Spleen (tissue), 11 donors: ENCODE measurements around the gene HCFC1. TPM values are rescaled to one million over a fixed set of nuclear protein-coding genes. Genes with fewer than 3 reads are reported as not detected.

Experiments
- DNase-seq: peaks from one replicate; pipeline ENCODE4 v3.0.0-alpha.2; 2020
- H3K27ac ChIP-seq, 8 donors: fragments of 200-600 bp; sonication (generic) in 7 of 8; 1 replicate in 4 of 8; 2 replicates in 4 of 8; pipeline versions ENCODE4 v1.5.0 to v1.8.0; 2016 to 2021; ENCODE audit warnings: inconsistent platforms in 4 of 8, mild to moderate bottlenecking in 4 of 8, moderate library complexity in 1 of 8
- H3K27me3 ChIP-seq, 7 donors: fragments of 200-600 bp; sonication (generic) in 6 of 7; replicated peaks in 1 of 7; 1 replicate in 4 of 7; 2 replicates in 3 of 7; pipeline versions ENCODE4 v1.5.0 to v1.8.0; 2016 to 2021; ENCODE audit warnings: inconsistent platforms in 3 of 7, mild to moderate bottlenecking in 1 of 7
- H3K36me3 ChIP-seq, 6 donors: fragments of 200-600 bp; sonication (generic) in 5 of 6; 1 replicate in 4 of 6; 2 replicates in 2 of 6; pipeline versions ENCODE4 v1.5.0 to v1.8.0; 2016 to 2021; ENCODE audit warnings: inconsistent platforms in 2 of 6
- H3K4me1 ChIP-seq, 6 donors: fragments of 200-600 bp; sonication (generic) in 5 of 6; 1 replicate in 3 of 6; 2 replicates in 3 of 6; pipeline versions ENCODE4 v1.5.0 to v1.8.0; 2016 to 2021; ENCODE audit warnings: inconsistent platforms in 3 of 6
- H3K4me3 ChIP-seq, 8 donors: fragments of 200-600 bp; sonication (generic) in 7 of 8; 1 replicate in 4 of 8; 2 replicates in 4 of 8; pipeline versions ENCODE4 v1.5.0 to v1.8.0; 2016 to 2021; ENCODE audit warnings: inconsistent platforms in 4 of 8, mild to moderate bottlenecking in 4 of 8, moderate library complexity in 2 of 8
- H3K9me3 ChIP-seq, 8 donors: fragments of 200-600 bp; sonication (generic) in 7 of 8; 1 replicate in 4 of 8; 2 replicates in 4 of 8; pipeline versions ENCODE4 v1.5.0 to v1.8.0; 2016 to 2021; ENCODE audit warnings: inconsistent platforms in 4 of 8
- CTCF ChIP-seq, 11 experiments: fragments of 200-600 bp in 7 of 11; fragments of 450-650 bp in 4 of 11; sonication (generic) in 4 of 11; IDR thresholded peaks in 8 of 11; conservative IDR thresholded peaks in 3 of 11; 1 replicate in 7 of 11; 2 replicates in 4 of 11; pipeline versions ENCODE4 v1.4.0 to v1.8.0; 2016 to 2021; ENCODE audit warnings: antibody characterized with exemption in 11 of 11, inconsistent platforms in 4 of 11, mild to moderate bottlenecking in 1 of 11
- POLR2A ChIP-seq, 3 donors: fragments of 450-650 bp; IDR thresholded peaks; one replicate each; pipeline ENCODE4 v1.5.1; 2017; ENCODE audit warnings: antibody characterized with exemption in 3 of 3, mild to moderate bottlenecking in 1 of 3
- POLR2AphosphoS5 ChIP-seq, 3 donors: sonication (generic); formaldehyde crosslinking; IDR thresholded peaks; one replicate each; pipeline ENCODE4 v1.5.1; 2017; ENCODE audit warnings: antibody characterized with exemption in 3 of 3
- WGBS, 5 donors: extraction: QIAGEN DNeasy Blood & Tissue Kit in 3 of 5; methylation state at CpG; one replicate each; pipeline versions ENCODE4 v1.1.5 to v1.1.7; 2013 to 2018; 5-methylcytosine and 5-hydroxymethylcytosine counted together
- intact Hi-C: fragments of 100-400 bp; cut with DNase I; formaldehyde crosslinking; loops from one replicate; pipeline ENCODE4 v1.15.0; 2023; ENCODE audit warnings: low total_unique reads
- polyA plus RNA-seq, 3 donors: library from polyadenylated mRNA; stranded (reverse); fragments of 200-250 nt; gene quantifications; one replicate each; pipeline ENCODE4 v1.2.1, GENCODE V29; 2013
- total RNA-seq, 7 donors: library from RNA; depleted of rRNA in 3 of 7; stranded (reverse); fragments of >200 nt in 3 of 7; fragmentation: NEBNext Ultra II Directional in 4 of 7; extraction: Animal tissue kit (Norgen Biotek cat#: 25700) in 4 of 7; gene quantifications; one replicate each; pipeline versions ENCODE4 v1.1.0 to v1.2.1, GENCODE V29; 2016 to 2021
- donor health status: healthy with polysubstance abuse.
- donor health status: DM: no; HTN: no; CAD: no; lungs with moderate emphysema.
- donor health status: DM: no; HTN: no; CAD: no.
- donor health status: Bipolar disorder and iron deficiency.
- donor health status: healthy.
- donor health status: DM: no; HTN: no; CAD: no.
- donor health status: DM: yes; HTN: yes; CAD: no.

The HCFC1 gene
- total and polyA plus RNA-seq, 10 donors = 9.5 to 86.5 (median 60.8) TPM

GRCh38 chrX:153968754-153969124 is 2.9 kb downstream of the HCFC1 start:
- Histone ChIP-seq H3K27ac (peak overlapping the region; percentile 65 to 100 (median 98)), H3K27me3 (no peaks in the 10 kb centered on the region), H3K36me3 (peaks cover 0 to 12% (median 7%) of the 10 kb centered on the region in 6 donors), H3K9me3 (no peaks in the 10 kb centered on the region), H3K4me3 (peak overlapping the region in 7 of 8 donors; percentile 43 to 97 (median 74)), H3K4me1 (peaks cover 25 to 70% (median 57%) of the 10 kb centered on the region in 6 donors)
- peak; percentile 79 for DNase-seq
- TF ChIP-seq POLR2AphosphoS5 (IDR thresholded peaks at IDR 0.05) = peak in 2 of 3 donors; percentile 48 to 59
- TF ChIP-seq CTCF (IDR thresholded peaks at IDR 0.05 in 8 of 11, conservative IDR thresholded peaks at IDR 0.05 in 3 of 11) = peak in 1 of 11 experiments; percentile 7
- TF ChIP-seq POLR2A (IDR thresholded peaks at IDR 0.05) = no peak
- intact Hi-C loops = no loop called here
- 6 to 44% (median 25%) methylated on average over 6 to 12 of the region's 12 CpGs; no CpG with 5 or more reads in 1 of the 5 donors for WGBS, 5 donors

GRCh38 chrX:153968255-153968654 is 3.4 kb downstream of the HCFC1 start:
- Histone ChIP-seq H3K27me3 (no peaks in the 10 kb centered on the region), H3K9me3 (no peaks in the 10 kb centered on the region), H3K4me3 (peak overlapping the region in 5 of 8 donors; percentile 43 to 97 (median 74)), H3K27ac (peak overlapping the region; percentile 65 to 100 (median 98)), H3K36me3 (peaks cover 0 to 17% (median 11%) of the 10 kb centered on the region in 6 donors), H3K4me1 (peaks cover 20 to 70% (median 52%) of the 10 kb centered on the region in 6 donors)
- DNase-seq = no peak
- 24 to 64% (median 36%) methylated on average over 9 of the region's 9 CpGs for whole genome bisulfite sequencing, 5 donors
- intact Hi-C loops = no loop called here
- TF ChIP-seq POLR2A (IDR thresholded peaks at IDR 0.05) (no peak), CTCF (IDR thresholded peaks at IDR 0.05 in 8 of 11, conservative IDR thresholded peaks at IDR 0.05 in 3 of 11) (no peak), POLR2AphosphoS5 (IDR thresholded peaks at IDR 0.05) (no peak)

- no peaks in the 10 kb centered on the region for H3K9me3 ChIP-seq
- intact Hi-C loops = no loop called here
- no peaks in the 10 kb centered on the region for H3K27me3 ChIP-seq
- peak overlapping the region in 5 of 8 donors; percentile 13 to 97 (median 74) for H3K4me3 ChIP-seq
- WGBS, 5 donors = 6 to 49% (median 19%) methylated on average over 6 to 16 of the region's 16 CpGs
- H3K4me1 ChIP-seq = peaks cover 20 to 68% (median 50%) of the 10 kb centered on the region in 6 donors
- TF ChIP-seq POLR2A (IDR thresholded peaks at IDR 0.05) (no peak), POLR2AphosphoS5 (IDR thresholded peaks at IDR 0.05) (peak; percentile 18 to 66 (median 60)), CTCF (IDR thresholded peaks at IDR 0.05 in 8 of 11, conservative IDR thresholded peaks at IDR 0.05 in 3 of 11) (no peak)
- peaks cover 0 to 23% (median 16%) of the 10 kb centered on the region in 6 donors for H3K36me3 ChIP-seq
- peak overlapping the region; percentile 65 to 100 (median 98) for H3K27ac ChIP-seq
- DNase-seq = no peak
Observed at GRCh38 chrX:153967536-153968224, 3.9 kb downstream of the HCFC1 start.

GRCh38 chrX:153966841-153967535 is 4.6 kb downstream of the HCFC1 start:
- peaks cover 0 to 30% (median 23%) of the 10 kb centered on the region in 6 donors for H3K36me3 ChIP-seq

More at GRCh38 chrX:153966841-153967535, 4.6 kb downstream of the HCFC1 start:
- WGBS, 5 donors = 53 to 75% (median 60%) methylated on average over 2 to 14 of the region's 14 CpGs
- no peak for TF ChIP-seq POLR2AphosphoS5 (IDR thresholded peaks at IDR 0.05)
- TF ChIP-seq CTCF (IDR thresholded peaks at IDR 0.05 in 8 of 11, conservative IDR thresholded peaks at IDR 0.05 in 3 of 11) = no peak
- TF ChIP-seq POLR2A (IDR thresholded peaks at IDR 0.05) = no peak
- DNase-seq = no peak
- Histone ChIP-seq H3K27ac (peak overlapping the region; percentile 57 to 100 (median 98)), H3K27me3 (no peaks in the 10 kb centered on the region), H3K9me3 (no peaks in the 10 kb centered on the region), H3K4me3 (peak overlapping the region in 5 of 8 donors; percentile 13 to 97 (median 74)), H3K4me1 (peaks cover 20 to 68% (median 50%) of the 10 kb centered on the region in 6 donors)
- intact Hi-C loops = no loop called here
